Measurements from ENCODE around the gene MSANTD1. TPM values are rescaled to one million over a fixed set of nuclear protein-coding genes. Genes with fewer than 3 reads are reported as not detected.

The MSANTD1 gene
- total RNA-seq, 1 experiment from 2014 or later, result 0.71 TPM

DNA sequence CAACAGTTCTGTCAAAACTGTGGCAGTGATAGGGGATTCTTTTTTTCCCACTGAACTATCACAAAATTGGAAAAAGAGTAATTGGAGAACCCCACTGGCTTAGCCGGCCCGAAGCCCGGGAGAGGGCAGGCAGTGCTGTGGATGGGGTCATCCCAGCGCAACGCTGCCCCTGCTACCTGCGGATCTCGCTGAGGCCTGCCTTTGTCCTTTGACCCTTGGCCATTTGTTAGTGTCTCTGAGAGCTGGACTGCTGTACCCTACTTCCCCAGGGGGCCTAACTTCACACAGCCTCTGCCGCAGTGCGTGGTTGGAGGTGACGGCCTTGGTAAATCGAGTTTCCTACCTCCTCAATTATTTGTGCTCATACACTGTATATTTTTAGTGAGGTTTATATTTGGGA lies 43.0 kb upstream of the MSANTD1 start:
- DNase-seq (ENCODE audit: low read depth, low spot score) (no peak), ATAC-seq (no peak)
- H3K79me2 ChIP-seq (ENCODE audit: insufficient read depth, low read length), result no peaks in the 10 kb centered on the region
- no peak overlapping the region for H3K9ac ChIP-seq (ENCODE audit: low read length)
- H3K27me3 ChIP-seq (ENCODE audit: insufficient read depth, low read length), result no peaks in the 10 kb centered on the region
- H4K20me1 ChIP-seq (ENCODE audit: insufficient read depth), result no peaks in the 10 kb centered on the region
- RAD21 ChIA-PET (ENCODE audit: low non-redundant PET in 1 of 2, low total read pairs in 2 of 2, uncharacterized antibody in 2 of 2, unreplicated experiment in 2 of 2), result no interaction called here
- H3K4me3 ChIP-seq (replicated peaks in 1 of 2; ENCODE audit: low read depth in 1 of 2, low read length in 2 of 2), result no peak overlapping the region
- H3K9me2 ChIP-seq (ENCODE audit: insufficient read depth), result no peaks in the 10 kb centered on the region
- CTCF ChIA-PET, result no interaction called here
- no peak overlapping the region for H3K27ac ChIP-seq (ENCODE audit: low read depth, low read length)
- no peaks in the 10 kb centered on the region for H3K9me3 ChIP-seq (ENCODE audit: control insufficient read depth in 1 of 2, insufficient read depth in 1 of 2, low read depth in 1 of 2, low read length in 2 of 2)
- POLR2A ChIA-PET, result no interaction called here
- peaks cover 0 to 17% of the 10 kb centered on the region in 2 experiments; a peak in 3 of 4 replicates for H3K36me3 ChIP-seq (ENCODE audit: control insufficient read depth in 1 of 2, insufficient read depth in 2 of 2, low read length in 2 of 2)
- no peaks in the 10 kb centered on the region for H3K4me1 ChIP-seq (ENCODE audit: control insufficient read depth in 1 of 2, insufficient read depth in 2 of 2, low read length in 2 of 2)
- intact Hi-C loops (cut with micrococcal nuclease), result no loop called here
- BruUV-seq (replicated peaks), result no TSS peak
- H3K4me2 ChIP-seq (ENCODE audit: low read length), result no peak overlapping the region
- no peak overlapping the region for H2AFZ ChIP-seq (ENCODE audit: low read depth, low read length, poor library complexity, severe bottlenecking)
- no peak for TF ChIP-seq REST (IDR thresholded peaks at IDR 0.05; ENCODE audit: low read depth)
- TF ChIP-seq POLR2A (IDR thresholded peaks at IDR 0.05; ENCODE audit: borderline replicate concordance, extremely low read depth, insufficient read depth, insufficient read length), result no peak
- TF ChIP-seq, protein P1, sequence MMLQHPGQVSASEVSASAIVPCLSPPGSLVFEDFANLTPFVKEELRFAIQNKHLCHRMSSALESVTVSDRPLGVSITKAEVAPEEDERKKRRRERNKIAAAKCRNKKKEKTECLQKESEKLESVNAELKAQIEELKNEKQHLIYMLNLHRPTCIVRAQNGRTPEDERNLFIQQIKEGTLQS (IDR thresholded peaks at IDR 0.05), result no peak
- TF ChIP-seq JUND (IDR thresholded peaks at IDR 0.05), result no peak
- TF ChIP-seq CBX3 (IDR thresholded peaks at IDR 0.05; ENCODE audit: low read depth), result no peak
- no peak for TF ChIP-seq SP1 (IDR thresholded peaks at IDR 0.05; ENCODE audit: low read depth)
- TF ChIP-seq YY1 (IDR thresholded peaks at IDR 0.05; ENCODE audit: extremely low read depth, insufficient replicate concordance, low read depth, low read length), result no peak
- TF ChIP-seq SIN3A (IDR thresholded peaks at IDR 0.05; ENCODE audit: low read depth), result no peak

Data from HCT116 (cell line).